Colonic mucosa (tissue), 4 donors: ENCODE results near the gene VSNL1. TPM values are rescaled to one million over a fixed set of nuclear protein-coding genes. Genes with fewer than 3 reads are reported as not detected.
A peak's percentile ranks its signal among the peaks of the same experiment; 100 is the strongest.
"Not testable (repeated sequence)": the region's sequence is repeated elsewhere in the genome, so short reads cannot be mapped to it uniquely, and the experiment has no call there.

ENCODE experiments used
- DNase-seq: peaks from one replicate; pipeline ENCODE4 v3.0.0-alpha.2; 2020
- H3K27ac ChIP-seq: fragments of 200-600 bp; one replicate; pipeline ENCODE4 v1.8.0; 2021
- H3K27me3 ChIP-seq: fragments of 200-600 bp; one replicate; pipeline ENCODE4 v1.8.0; 2021
- H3K36me3 ChIP-seq: fragments of 200-600 bp; one replicate; pipeline ENCODE4 v1.8.0; 2021
- H3K4me1 ChIP-seq: fragments of 200-600 bp; one replicate; pipeline ENCODE4 v1.8.0; 2021; ENCODE audit warnings: mild to moderate bottlenecking
- H3K4me3 ChIP-seq: fragments of 200-600 bp; one replicate; pipeline ENCODE4 v1.8.0; 2021
- H3K9ac ChIP-seq, 2 donors: one replicate each; pipeline ENCODE4 v1.7.0; 2013; ENCODE audit warnings: control low read depth in 2 of 2, low read depth in 2 of 2, low read length in 2 of 2
- H3K9me3 ChIP-seq: fragments of 200-600 bp; one replicate; pipeline ENCODE4 v1.8.0; 2021
- CTCF ChIP-seq: fragments of 200-600 bp; IDR thresholded peaks from one replicate; pipeline ENCODE4 v1.8.0; 2022; ENCODE audit warnings: antibody characterized with exemption, mild to moderate bottlenecking
- intact Hi-C: fragments of 100-400 bp; cut with DNase I; formaldehyde crosslinking; loops from one replicate; pipeline ENCODE4 v1.14.1; 2022
- total RNA-seq, 2 donors: library from RNA; stranded (reverse); fragmentation: NEBNext Ultra II Directional in 1 of 2; extraction: Animal tissue kit (Norgen Biotek cat#: 25700) in 1 of 2; gene quantifications; one replicate each; pipeline ENCODE4 v1.2.1, GENCODE V29; 2021
- donor health status: healthy.
- donor health status: DM: no; HTN: no; CAD: no.
- donor health status: DM: no; HTN: no; CAD: no.

The VSNL1 gene
- total RNA-seq, 2 donors from 2014 or later = 7.4 to 8.1 TPM

DNA sequence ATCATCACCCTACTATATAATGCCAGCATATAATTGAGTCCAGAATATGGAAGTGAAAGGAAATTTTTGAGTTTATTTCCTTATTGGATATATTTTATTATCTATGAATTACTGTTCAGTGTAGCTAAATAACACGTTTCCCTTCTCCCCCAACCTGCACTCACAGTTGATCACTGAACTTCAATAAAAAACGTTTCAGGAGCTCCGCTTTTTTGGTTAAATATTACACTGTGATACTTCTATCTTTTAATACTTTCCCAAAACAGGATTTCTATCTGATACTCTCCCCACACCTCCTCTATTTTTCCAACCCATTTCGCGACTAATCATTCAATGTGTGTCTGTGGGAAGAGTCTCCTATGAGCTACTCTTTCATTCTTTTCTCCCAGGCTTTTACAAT is 7.2 kb downstream of the VSNL1 start:
- intact Hi-C loops = no loop called here

DNA sequence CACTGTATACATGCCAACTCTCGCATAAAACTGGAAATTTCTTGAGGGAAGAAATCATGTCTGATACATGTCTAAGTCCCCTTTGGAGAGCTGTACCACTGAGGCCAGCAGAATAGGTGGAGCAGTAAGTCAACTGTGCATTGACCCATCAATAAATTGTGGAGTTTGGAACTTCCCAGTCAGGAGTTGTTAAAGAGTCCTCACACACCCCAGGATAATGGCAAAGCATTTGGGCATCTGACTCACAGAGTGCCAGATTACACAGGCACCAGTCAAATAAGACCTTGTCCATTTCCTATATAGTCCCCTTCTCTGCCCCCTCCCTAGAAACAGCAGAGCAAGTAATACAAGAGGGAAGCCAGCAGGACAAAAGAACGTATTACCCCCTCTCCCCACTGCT is 10.4 kb downstream of the VSNL1 start:
- H3K4me1 ChIP-seq = peaks cover 7% of the 10 kb centered on the region
- H3K36me3 ChIP-seq = no peaks in the 10 kb centered on the region
- H3K4me3 ChIP-seq = no peak overlapping the region
- no peak overlapping the region for H3K27ac ChIP-seq
- no peaks in the 10 kb centered on the region for H3K27me3 ChIP-seq
- DNase-seq = no peak
- no peak for TF ChIP-seq CTCF
- intact Hi-C loops = no loop called here
- no peak overlapping the region for H3K9ac ChIP-seq
- H3K9me3 ChIP-seq = no peaks in the 10 kb centered on the region

More for the DNA sequence above, 7.2 kb downstream of the VSNL1 start:
- H3K9me3 ChIP-seq = no peaks in the 10 kb centered on the region
- H3K27me3 ChIP-seq = no peaks in the 10 kb centered on the region
- H3K9ac ChIP-seq = no peak overlapping the region
- DNase-seq = no peak
- peaks cover 7% of the 10 kb centered on the region for H3K4me1 ChIP-seq
- no peaks in the 10 kb centered on the region for H3K36me3 ChIP-seq
- no peak overlapping the region for H3K4me3 ChIP-seq
- no peak for TF ChIP-seq CTCF
- no peak overlapping the region for H3K27ac ChIP-seq

DNA sequence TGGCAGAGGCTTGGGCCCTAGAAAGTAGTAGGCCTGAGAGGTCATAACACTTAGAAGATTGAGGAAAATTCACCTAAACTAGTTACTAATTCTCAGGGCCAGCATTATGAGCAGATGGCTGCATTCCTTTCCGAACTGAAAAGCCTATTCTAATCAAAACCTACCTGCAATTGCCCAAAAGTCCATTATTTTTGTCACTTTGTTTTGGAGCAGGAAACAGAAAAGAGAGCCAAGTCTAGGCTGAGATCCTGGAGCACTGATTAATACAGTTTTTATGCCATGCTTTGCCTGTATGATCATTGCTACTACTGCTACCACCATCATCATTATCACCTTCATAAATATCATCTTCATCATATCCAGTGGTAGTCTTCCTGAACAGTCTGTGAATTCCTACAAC is 14.7 kb downstream of the VSNL1 start:
- DNase-seq = no peak
- no peak for TF ChIP-seq CTCF
- Histone ChIP-seq H3K4me3 (no peak overlapping the region), H3K27ac (no peak overlapping the region), H3K9ac (no peak overlapping the region), H3K27me3 (no peaks in the 10 kb centered on the region), H3K4me1 (peaks cover 3% of the 10 kb centered on the region), H3K36me3 (no peaks in the 10 kb centered on the region), H3K9me3 (no peaks in the 10 kb centered on the region)
- intact Hi-C loops = no loop called here

DNA sequence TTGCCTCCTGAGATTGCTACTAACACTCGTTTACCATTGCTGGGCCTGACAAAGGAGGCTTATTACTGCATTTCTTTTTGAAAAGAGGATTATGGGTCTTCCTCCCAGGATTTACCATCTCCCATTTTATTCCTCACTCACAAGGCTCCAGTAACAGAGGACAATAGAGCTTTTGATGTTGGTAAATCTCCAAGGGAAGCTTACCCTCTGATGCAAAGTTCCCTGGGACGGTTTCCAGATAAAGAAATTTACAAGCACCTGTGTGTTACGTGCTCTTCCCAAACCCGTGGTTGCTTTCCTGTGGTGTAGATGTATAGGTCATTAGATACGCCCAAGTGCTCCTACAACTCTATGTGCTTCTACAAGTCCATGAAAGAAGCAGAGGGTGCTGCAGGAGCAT is 17.1 kb downstream of the VSNL1 start:
- DNase-seq = peak; percentile 61
- intact Hi-C loops = no loop called here
- Histone ChIP-seq H3K36me3 (no peaks in the 10 kb centered on the region), H3K27ac (peak overlapping the region; percentile 39), H3K4me1 (no peaks in the 10 kb centered on the region), H3K4me3 (no peak overlapping the region), H3K9ac (peak overlapping the region in 1 of 2 donors; percentile 9), H3K27me3 (no peaks in the 10 kb centered on the region), H3K9me3 (no peaks in the 10 kb centered on the region)
- TF ChIP-seq CTCF = no peak

DNA sequence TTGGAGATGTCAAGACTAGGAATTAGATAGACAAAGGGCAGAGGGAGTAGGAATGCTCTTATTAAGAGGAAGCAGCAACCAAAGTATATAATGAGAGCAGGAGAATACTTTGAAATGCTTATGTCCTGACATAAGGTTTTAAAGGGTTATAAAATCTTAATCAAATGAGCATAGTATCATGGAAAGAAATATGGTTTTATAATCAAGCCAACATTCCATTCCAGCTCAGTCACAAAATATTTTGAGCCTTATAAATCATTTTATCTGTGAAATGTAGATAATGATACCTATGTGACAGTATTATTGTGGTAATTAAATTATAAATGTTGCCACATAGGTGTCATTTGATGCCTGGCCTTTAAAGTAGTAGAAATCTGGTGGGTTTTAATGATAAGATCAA is 17.6 kb downstream of the VSNL1 start:
- Histone ChIP-seq H3K9me3 (no peaks in the 10 kb centered on the region), H3K4me1 (no peaks in the 10 kb centered on the region), H3K27me3 (no peaks in the 10 kb centered on the region), H3K9ac (peak overlapping the region in 1 of 2 donors; percentile 9), H3K27ac (peak overlapping the region; percentile 39), H3K4me3 (no peak overlapping the region), H3K36me3 (no peaks in the 10 kb centered on the region)
- DNase-seq = no peak
- intact Hi-C loops = no loop called here
- no peak for TF ChIP-seq CTCF

GRCh38 chr2:17558878-17559277 is 18.4 kb downstream of the VSNL1 start:
- Histone ChIP-seq H3K27ac (no peak overlapping the region), H3K27me3 (no peaks in the 10 kb centered on the region), H3K9ac (no peak overlapping the region), H3K36me3 (no peaks in the 10 kb centered on the region), H3K4me3 (no peak overlapping the region), H3K9me3 (no peaks in the 10 kb centered on the region), H3K4me1 (no peaks in the 10 kb centered on the region)
- DNase-seq = no peak
- TF ChIP-seq CTCF = no peak
- intact Hi-C loops = no loop called here

GRCh38 chr2:17565726-17566125 is 25.2 kb downstream of the VSNL1 start:
- H3K9ac ChIP-seq, H3K9me3 ChIP-seq, H3K36me3 ChIP-seq, intact Hi-C loops, H3K27ac ChIP-seq, H3K4me1 ChIP-seq, H3K27me3 ChIP-seq, H3K4me3 ChIP-seq, DNase-seq: not testable (repeated sequence)
